Stimulated activated naive B cell treated with anti-CD40 and anti-IgM and Interleukin-4, amounts not matched to agents 10 μg/mL and 1 μg/mL and 100 μg/mL, for 72 hours (primary cell): ENCODE data around the gene DUOX2.
"Not testable (repeated sequence)": the region's sequence is repeated elsewhere in the genome, so short reads cannot be mapped to it uniquely, and the experiment has no call there.

ENCODE experiments used
- ATAC-seq, 2 donors: fragments of 150-1000 bp; cut with Tn5 transposase; replicated peaks; 2 replicates each; pipeline ENCODE4 v1.10.0; 2021; ENCODE audit warnings: moderate library complexity in 1 of 2
- DNase-seq: peaks from one replicate; pipeline ENCODE4 v3.0.0; 2021
- H3K27ac Mint-ChIP-seq: one replicate; pipeline ENCODE4 v1.8.0; 2022; ENCODE audit warnings: mild to moderate bottlenecking, mixed read lengths
- H3K27me3 Mint-ChIP-seq, 2 donors: one replicate each; pipeline ENCODE4 v1.8.0; 2022; ENCODE audit warnings: mixed read lengths in 2 of 2
- H3K36me3 Mint-ChIP-seq, 2 donors: one replicate each; pipeline ENCODE4 v1.8.0; 2022; ENCODE audit warnings: mixed read lengths in 2 of 2, mild to moderate bottlenecking in 1 of 2
- H3K4me1 Mint-ChIP-seq, 2 donors: one replicate each; pipeline ENCODE4 v1.8.0; 2022; ENCODE audit warnings: mixed read lengths in 2 of 2, mild to moderate bottlenecking in 1 of 2
- H3K4me3 Mint-ChIP-seq, 2 donors: one replicate each; pipeline ENCODE4 v1.8.0; 2022; ENCODE audit warnings: mild to moderate bottlenecking in 2 of 2, mixed read lengths in 2 of 2, moderate library complexity in 1 of 2
- H3K9me3 Mint-ChIP-seq, 2 donors: one replicate each; pipeline ENCODE4 v1.8.0; 2022; ENCODE audit warnings: mixed read lengths in 2 of 2, mild to moderate bottlenecking in 1 of 2

The DUOX2 gene

DNA sequence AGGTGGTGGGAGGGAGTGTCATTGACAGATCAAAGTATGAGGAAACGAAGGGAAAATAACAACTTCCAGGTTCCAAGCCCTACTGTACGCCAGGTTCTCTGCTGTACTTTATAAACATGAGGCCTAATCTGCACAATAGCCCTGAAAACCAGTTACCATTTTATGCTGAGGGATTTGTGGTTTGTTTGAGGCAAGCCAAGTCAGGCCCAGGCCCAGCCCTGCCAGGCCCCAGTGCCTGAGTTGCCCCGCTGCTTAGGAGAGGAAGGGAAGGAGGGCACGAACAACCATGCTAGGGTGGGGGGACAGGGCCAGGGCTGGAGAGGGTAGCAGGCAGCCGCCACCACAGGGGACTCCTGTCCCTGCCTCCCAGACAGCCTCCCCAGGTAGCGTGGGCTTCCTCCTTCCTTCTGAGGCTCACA lies 44.0 kb downstream of the DUOX2 start:
- not testable (repeated sequence) for ATAC-seq, H3K27ac Mint-ChIP-seq, H3K4me3 Mint-ChIP-seq, H3K27me3 Mint-ChIP-seq, H3K4me1 Mint-ChIP-seq, H3K9me3 Mint-ChIP-seq, DNase-seq
- peaks cover 15 to 26% of the 10 kb centered on the region in 2 donors for H3K36me3 Mint-ChIP-seq

DNA sequence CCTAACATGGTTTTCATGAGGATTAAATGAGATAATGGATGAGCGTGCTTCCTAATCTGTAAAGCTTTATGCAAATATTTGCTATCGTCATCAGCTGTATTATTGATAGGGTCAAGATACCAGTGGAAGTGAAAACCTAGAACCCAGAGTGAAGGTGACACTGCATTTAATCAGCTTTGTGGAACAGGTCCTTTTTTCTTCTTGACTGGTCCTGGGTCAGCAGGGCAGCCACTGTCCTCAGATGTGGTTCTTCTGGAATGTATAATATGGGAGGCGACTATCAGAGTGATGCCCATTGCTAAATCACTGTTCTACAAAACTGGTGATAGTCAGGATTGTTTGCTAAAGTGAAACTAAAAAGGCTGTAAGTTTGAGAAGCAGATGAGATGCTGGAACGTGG lies 49.6 kb downstream of the DUOX2 start:
- Mint-ChIP-seq H3K27me3 (no peaks in the 10 kb centered on the region), H3K36me3 (peaks cover 18 to 46% of the 10 kb centered on the region in 2 donors), H3K27ac (no peak overlapping the region), H3K4me1 (peaks cover 9% of the 10 kb centered on the region in 2 donors), H3K9me3 (no peaks in the 10 kb centered on the region), H3K4me3 (no peak overlapping the region)
- ATAC-seq (no peak), DNase-seq (no peak)

GRCh38 chr15:45062301-45062700 lies 51.7 kb downstream of the DUOX2 start:
- DNase-seq, H3K4me1 Mint-ChIP-seq, H3K27ac Mint-ChIP-seq, H3K9me3 Mint-ChIP-seq, ATAC-seq, H3K4me3 Mint-ChIP-seq, H3K27me3 Mint-ChIP-seq: not testable (repeated sequence)
- H3K36me3 Mint-ChIP-seq = peaks cover 24 to 48% of the 10 kb centered on the region in 2 donors

DNA sequence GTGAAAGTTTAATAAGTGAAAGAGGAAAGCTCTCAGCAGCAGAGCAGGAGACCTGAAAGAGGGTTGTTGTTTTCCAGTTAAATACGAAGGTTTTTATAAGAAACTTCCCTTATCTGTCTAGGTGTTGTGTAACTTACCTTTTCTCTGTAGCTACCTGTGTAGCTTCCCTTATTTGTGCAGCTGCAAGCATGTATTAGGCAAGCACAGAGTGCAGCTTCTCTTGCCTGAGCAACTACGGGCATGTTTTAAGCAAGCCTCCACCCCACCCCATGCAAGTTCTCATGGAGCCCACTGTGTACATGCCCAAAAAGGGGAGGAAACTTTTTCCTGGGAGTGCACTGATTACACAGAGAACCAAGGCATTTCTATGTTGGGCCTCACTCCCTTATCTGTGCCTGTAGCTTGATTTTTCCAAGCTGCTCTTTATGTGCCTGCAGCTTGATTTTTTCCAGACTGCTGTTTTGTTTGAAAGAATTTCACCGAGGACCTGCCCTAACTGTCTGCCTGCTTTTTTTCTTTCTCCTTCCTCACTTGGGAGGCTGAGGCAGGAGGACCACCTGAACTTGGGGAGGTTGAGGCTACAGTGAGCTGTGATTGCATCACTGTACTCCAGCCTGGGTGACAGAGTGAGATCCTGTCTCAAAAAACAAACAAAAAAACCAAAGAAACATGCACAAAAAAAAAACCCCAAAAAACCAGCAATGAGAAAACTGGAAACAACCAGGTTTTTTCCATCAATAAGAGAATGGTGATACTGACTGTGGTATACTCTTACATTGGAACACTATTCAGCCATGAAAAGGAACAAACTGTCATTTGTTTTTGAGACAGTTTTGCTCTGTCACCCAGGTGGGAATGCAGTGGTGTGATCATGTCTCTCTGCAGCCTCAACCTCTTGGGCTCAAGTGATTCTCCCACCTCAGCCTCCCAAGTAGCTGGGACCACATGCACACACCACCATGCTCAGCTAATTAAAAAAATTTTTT lies 55.0 kb downstream of the DUOX2 start:
- H3K4me1 Mint-ChIP-seq, H3K27ac Mint-ChIP-seq, DNase-seq, ATAC-seq, H3K9me3 Mint-ChIP-seq, H3K27me3 Mint-ChIP-seq, H3K4me3 Mint-ChIP-seq: not testable (repeated sequence)
- peaks cover 19 to 43% of the 10 kb centered on the region in 2 donors for H3K36me3 Mint-ChIP-seq

- not testable (repeated sequence) for H3K4me3 Mint-ChIP-seq, ATAC-seq, H3K9me3 Mint-ChIP-seq, H3K27ac Mint-ChIP-seq, H3K27me3 Mint-ChIP-seq, DNase-seq
- Mint-ChIP-seq H3K36me3 (peaks cover 20 to 43% of the 10 kb centered on the region in 2 donors), H3K4me1 (peaks cover 7 to 18% of the 10 kb centered on the region in 2 donors)
Measured at GRCh38 chr15:45052676-45053075, 61.3 kb downstream of the DUOX2 start.

- H3K4me1 Mint-ChIP-seq = peaks cover 7 to 21% of the 10 kb centered on the region in 2 donors
- no peak overlapping the region for H3K27ac Mint-ChIP-seq
- no peaks in the 10 kb centered on the region for H3K27me3 Mint-ChIP-seq
- no peak for DNase-seq
- H3K9me3 Mint-ChIP-seq = peaks cover 0 to 2% of the 10 kb centered on the region in 2 donors
- H3K36me3 Mint-ChIP-seq = peaks cover 19 to 42% of the 10 kb centered on the region in 2 donors
- ATAC-seq = no peak
- no peak overlapping the region for H3K4me3 Mint-ChIP-seq
Measured at GRCh38 chr15:45050587-45050986, 63.4 kb downstream of the DUOX2 start.

GRCh38 chr15:45048794-45049631 lies 65.0 kb downstream of the DUOX2 start:
- Mint-ChIP-seq H3K9me3 (peaks cover 0 to 2% of the 10 kb centered on the region in 2 donors), H3K4me3 (peak overlapping the region; percentile 66 to 75), H3K4me1 (peaks cover 10 to 28% of the 10 kb centered on the region in 2 donors), H3K27ac (peak overlapping the region; percentile 97), H3K27me3 (no peaks in the 10 kb centered on the region), H3K36me3 (peaks cover 23 to 43% of the 10 kb centered on the region in 2 donors)
- peak; percentile 58 for DNase-seq
- peak; percentile 94 to 96 for ATAC-seq

DNA sequence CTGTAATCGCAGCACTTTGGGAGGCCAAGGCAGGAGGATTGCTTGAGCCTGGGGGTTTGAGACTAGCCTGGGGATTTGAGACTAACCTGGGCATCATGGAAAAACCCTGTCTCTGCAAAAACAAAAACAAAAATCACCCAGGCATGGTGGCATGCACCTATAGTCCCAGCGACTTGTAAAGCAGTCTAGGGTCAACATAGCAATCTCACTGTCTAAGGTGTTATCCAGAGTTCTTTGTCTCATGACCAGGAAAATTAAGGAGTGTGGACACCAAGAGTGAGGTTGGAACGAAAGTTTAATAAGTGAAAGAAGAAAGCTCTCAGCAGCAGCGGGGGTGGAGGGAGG lies 65.6 kb downstream of the DUOX2 start:
- not testable (repeated sequence) for H3K27me3 Mint-ChIP-seq, DNase-seq, H3K9me3 Mint-ChIP-seq
- peak; percentile 63 to 64 for ATAC-seq
- Mint-ChIP-seq H3K4me1 (peaks cover 10 to 28% of the 10 kb centered on the region in 2 donors), H3K4me3 (peak overlapping the region; percentile 66 to 75), H3K27ac (peak overlapping the region; percentile 97), H3K36me3 (peaks cover 23 to 43% of the 10 kb centered on the region in 2 donors)

- not testable (repeated sequence) for H3K4me3 Mint-ChIP-seq, ATAC-seq, DNase-seq, H3K27me3 Mint-ChIP-seq, H3K27ac Mint-ChIP-seq, H3K9me3 Mint-ChIP-seq
- Mint-ChIP-seq H3K4me1 (peaks cover 10 to 26% of the 10 kb centered on the region in 2 donors), H3K36me3 (peaks cover 17 to 26% of the 10 kb centered on the region in 2 donors)
Measured at GRCh38 chr15:45044270-45044669, 69.7 kb downstream of the DUOX2 start.

GRCh38 chr15:45042859-45043258 lies 71.1 kb downstream of the DUOX2 start:
- not testable (repeated sequence) for H3K9me3 Mint-ChIP-seq, H3K4me3 Mint-ChIP-seq, H3K27me3 Mint-ChIP-seq, H3K27ac Mint-ChIP-seq, DNase-seq, ATAC-seq
- H3K4me1 Mint-ChIP-seq = peaks cover 7 to 17% of the 10 kb centered on the region in 2 donors
- peaks cover 15 to 18% of the 10 kb centered on the region in 2 donors for H3K36me3 Mint-ChIP-seq
